Measurements from ENCODE around the gene DLG2. TPM values are rescaled to one million over a fixed set of nuclear protein-coding genes. Genes with fewer than 3 reads are reported as not detected.

Gene DLG2
- total RNA-seq, 4 donors from 2014 or later: 2.9 to 30.2 (median 22.6) TPM

GRCh38 chr11:83938148-83938547, 1689.0 kb downstream of the DLG2 start:
- no peak for DNase-seq
- Histone ChIP-seq H3K27ac (no peak overlapping the region), H3K27me3 (no peaks in the 10 kb centered on the region), H3K36me3 (no peaks in the 10 kb centered on the region), H3K4me3 (no peak overlapping the region), H3K4me1 (no peaks in the 10 kb centered on the region), H3K9me3 (no peaks in the 10 kb centered on the region)
- TF ChIP-seq POLR2A (IDR thresholded peaks at IDR 0.05) (no peak), CTCF (IDR thresholded peaks at IDR 0.05) (no peak)
- intact Hi-C loops (cut with DNase I; ENCODE audit: low total_unique reads): no loop called here

GRCh38 chr11:83933008-83933407, 1694.1 kb downstream of the DLG2 start:
- Histone ChIP-seq H3K27me3 (no peaks in the 10 kb centered on the region), H3K27ac (no peak overlapping the region), H3K36me3 (no peaks in the 10 kb centered on the region), H3K4me1 (no peaks in the 10 kb centered on the region), H3K4me3 (no peak overlapping the region), H3K9me3 (no peaks in the 10 kb centered on the region)
- intact Hi-C loops (cut with DNase I; ENCODE audit: low total_unique reads): no loop called here
- TF ChIP-seq CTCF (IDR thresholded peaks at IDR 0.05): no peak
- TF ChIP-seq POLR2A (IDR thresholded peaks at IDR 0.05): no peak
- DNase-seq: no peak

- no peaks in the 10 kb centered on the region for H3K27me3 ChIP-seq
- H3K4me1 ChIP-seq: no peaks in the 10 kb centered on the region
- intact Hi-C loops (cut with DNase I; ENCODE audit: low total_unique reads): no loop called here
- no peak overlapping the region for H3K4me3 ChIP-seq
- TF ChIP-seq CTCF (IDR thresholded peaks at IDR 0.05): no peak
- H3K36me3 ChIP-seq: no peaks in the 10 kb centered on the region
- no peaks in the 10 kb centered on the region for H3K9me3 ChIP-seq
- no peak overlapping the region for H3K27ac ChIP-seq
- no peak for DNase-seq
These were observed 1699.7 kb downstream of the DLG2 start for GRCh38 chr11:83927422-83927821.

- H3K9me3 ChIP-seq: no peaks in the 10 kb centered on the region
- H3K27me3 ChIP-seq: no peaks in the 10 kb centered on the region
- TF ChIP-seq POLR2A (IDR thresholded peaks at IDR 0.05) (no peak), CTCF (IDR thresholded peaks at IDR 0.05) (no peak)
- H3K36me3 ChIP-seq: no peaks in the 10 kb centered on the region
- DNase-seq: no peak
- H3K4me1 ChIP-seq: no peaks in the 10 kb centered on the region
- intact Hi-C loops (cut with DNase I; ENCODE audit: low total_unique reads): no loop called here
- no peak overlapping the region for H3K27ac ChIP-seq
- no peak overlapping the region for H3K4me3 ChIP-seq
These were observed 1702.2 kb downstream of the DLG2 start for GRCh38 chr11:83924795-83925542.

GRCh38 chr11:83923961-83924360, 1703.2 kb downstream of the DLG2 start:
- intact Hi-C loops (cut with DNase I; ENCODE audit: low total_unique reads): no loop called here
- TF ChIP-seq CTCF (IDR thresholded peaks at IDR 0.05) (no peak), POLR2A (IDR thresholded peaks at IDR 0.05) (no peak)
- no peaks in the 10 kb centered on the region for H3K36me3 ChIP-seq
- H3K27ac ChIP-seq: no peak overlapping the region
- H3K4me1 ChIP-seq: no peaks in the 10 kb centered on the region
- no peaks in the 10 kb centered on the region for H3K27me3 ChIP-seq
- no peak overlapping the region for H3K4me3 ChIP-seq
- no peaks in the 10 kb centered on the region for H3K9me3 ChIP-seq
- DNase-seq: no peak

Data from uterus (tissue), 4 donors.